Occipital lobe (tissue), 2 donors: ENCODE results near the gene TIAM1. TPM values are rescaled to one million over a fixed set of nuclear protein-coding genes. Genes with fewer than 3 reads are reported as not detected.

ENCODE experiments used
- DNase-seq: peaks from one replicate; lab custom pipeline; 2025; lab: John Stamatoyannopoulos, UW
- total RNA-seq: library from RNA; depleted of rRNA; stranded (reverse); fragments of >200 nt; gene quantifications from one replicate; pipeline ENCODE4 v1.2.3, GENCODE V29; 2014

TIAM1 gene
- total RNA-seq, 1 donor from 2014 or later, result 54.1 TPM

- DNase-seq, result no peak
Observed at GRCh38 chr21:31288191-31288590, 55.9 kb downstream of the TIAM1 start.

GRCh38 chr21:31287201-31287600 lies 56.9 kb downstream of the TIAM1 start:
- no peak for DNase-seq

GRCh38 chr21:31286621-31287020 lies 57.4 kb downstream of the TIAM1 start:
- DNase-seq, result no peak

- DNase-seq, result no peak
Observed at GRCh38 chr21:31284797-31285397, 59.2 kb downstream of the TIAM1 start.

GRCh38 chr21:31283025-31283424 lies 61.0 kb downstream of the TIAM1 start:
- DNase-seq, result no peak

GRCh38 chr21:31282095-31282709 lies 61.9 kb downstream of the TIAM1 start:
- no peak for DNase-seq

- DNase-seq, result no peak
Observed at GRCh38 chr21:31281561-31281960, 62.5 kb downstream of the TIAM1 start.

GRCh38 chr21:31279986-31280385 lies 64.1 kb downstream of the TIAM1 start:
- DNase-seq, result no peak

- no peak for DNase-seq
Observed at GRCh38 chr21:31279214-31279613, 64.8 kb downstream of the TIAM1 start.

GRCh38 chr21:31278511-31279130 lies 65.4 kb downstream of the TIAM1 start:
- DNase-seq, result no peak

- DNase-seq, result no peak
Observed at GRCh38 chr21:31276663-31277062, 67.4 kb downstream of the TIAM1 start.

GRCh38 chr21:31275901-31276300 lies 68.2 kb downstream of the TIAM1 start:
- DNase-seq, result no peak

- DNase-seq, result no peak
Observed at GRCh38 chr21:31273278-31273677, 70.8 kb downstream of the TIAM1 start.

- DNase-seq, result no peak
Observed at GRCh38 chr21:31268090-31268489, 76.0 kb downstream of the TIAM1 start.

- DNase-seq, result no peak
Observed at GRCh38 chr21:31267644-31268043, 76.4 kb downstream of the TIAM1 start.

GRCh38 chr21:31266241-31266640 lies 77.8 kb downstream of the TIAM1 start:
- DNase-seq, result peak; percentile 48

GRCh38 chr21:31265366-31266013 lies 78.6 kb downstream of the TIAM1 start:
- no peak for DNase-seq

- DNase-seq, result no peak
Observed at GRCh38 chr21:31264574-31264973, 79.5 kb downstream of the TIAM1 start.

GRCh38 chr21:31262728-31263127 lies 81.3 kb downstream of the TIAM1 start:
- DNase-seq, result no peak

GRCh38 chr21:31261759-31262158 lies 82.3 kb downstream of the TIAM1 start:
- peak; percentile 10 for DNase-seq

GRCh38 chr21:31260790-31261189 lies 83.3 kb downstream of the TIAM1 start:
- no peak for DNase-seq

- no peak for DNase-seq
Observed at GRCh38 chr21:31258073-31258472, 86.0 kb downstream of the TIAM1 start.

- DNase-seq, result no peak
Observed at GRCh38 chr21:31257265-31257664, 86.8 kb downstream of the TIAM1 start.
